GM18907 (cell line): ENCODE results near the gene UCP1.
"Not testable (repeated sequence)": the region's sequence is repeated elsewhere in the genome, so short reads cannot be mapped to it uniquely, and the experiment has no call there.

Experiments used
- ATAC-seq: cut with Tn5 transposase; IDR thresholded peaks from one replicate; pipeline ENCODE4 v1.9.1; 2021; ENCODE audit warnings: mild to moderate bottlenecking, moderate library complexity; ENCODE audit not compliant: unreplicated experiment

Gene UCP1

DNA sequence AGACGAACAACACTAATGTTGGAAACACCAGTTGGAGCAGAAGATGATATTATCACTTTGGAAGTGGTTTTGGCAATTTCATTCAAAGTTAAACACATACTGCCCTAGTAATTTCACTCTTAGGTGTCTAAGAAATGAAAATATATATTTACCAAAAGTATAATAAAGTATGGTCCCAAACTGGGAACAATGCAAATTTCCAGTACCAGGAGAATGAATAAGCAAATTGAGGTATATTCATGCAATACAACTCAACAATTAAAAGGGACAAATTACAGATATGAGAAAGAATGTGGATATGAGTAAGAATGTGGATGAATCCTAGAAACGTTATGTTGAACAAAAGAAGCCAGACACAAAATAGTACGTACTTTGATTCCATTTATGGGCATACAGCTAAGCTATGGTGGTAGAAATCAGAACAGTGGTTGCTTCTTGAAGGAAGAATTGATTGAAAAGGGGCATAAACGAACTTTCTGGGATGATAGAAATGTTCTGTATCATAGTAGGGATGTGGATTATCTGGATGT, 34.7 kb downstream of the UCP1 start:
- ATAC-seq = no peak

DNA sequence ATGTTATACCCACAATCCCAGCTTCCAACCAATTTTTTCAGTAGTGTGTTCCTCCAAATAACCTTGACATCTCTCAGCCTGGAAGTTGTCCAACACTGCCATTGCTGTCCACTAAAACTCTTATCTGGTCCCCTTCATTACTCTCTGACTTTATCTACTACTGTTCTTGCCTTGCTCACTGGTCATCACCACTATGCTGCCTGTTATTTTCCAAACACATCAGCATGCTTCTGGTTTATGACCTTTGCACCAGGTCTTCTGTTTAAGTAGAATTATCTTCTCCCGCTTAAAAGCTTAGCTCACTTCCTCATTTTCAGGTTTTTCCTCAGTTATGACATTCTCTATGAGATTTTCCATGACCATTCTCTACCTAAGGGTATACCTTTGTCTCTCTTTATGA, 39.3 kb downstream of the UCP1 start:
- ATAC-seq = no peak

DNA sequence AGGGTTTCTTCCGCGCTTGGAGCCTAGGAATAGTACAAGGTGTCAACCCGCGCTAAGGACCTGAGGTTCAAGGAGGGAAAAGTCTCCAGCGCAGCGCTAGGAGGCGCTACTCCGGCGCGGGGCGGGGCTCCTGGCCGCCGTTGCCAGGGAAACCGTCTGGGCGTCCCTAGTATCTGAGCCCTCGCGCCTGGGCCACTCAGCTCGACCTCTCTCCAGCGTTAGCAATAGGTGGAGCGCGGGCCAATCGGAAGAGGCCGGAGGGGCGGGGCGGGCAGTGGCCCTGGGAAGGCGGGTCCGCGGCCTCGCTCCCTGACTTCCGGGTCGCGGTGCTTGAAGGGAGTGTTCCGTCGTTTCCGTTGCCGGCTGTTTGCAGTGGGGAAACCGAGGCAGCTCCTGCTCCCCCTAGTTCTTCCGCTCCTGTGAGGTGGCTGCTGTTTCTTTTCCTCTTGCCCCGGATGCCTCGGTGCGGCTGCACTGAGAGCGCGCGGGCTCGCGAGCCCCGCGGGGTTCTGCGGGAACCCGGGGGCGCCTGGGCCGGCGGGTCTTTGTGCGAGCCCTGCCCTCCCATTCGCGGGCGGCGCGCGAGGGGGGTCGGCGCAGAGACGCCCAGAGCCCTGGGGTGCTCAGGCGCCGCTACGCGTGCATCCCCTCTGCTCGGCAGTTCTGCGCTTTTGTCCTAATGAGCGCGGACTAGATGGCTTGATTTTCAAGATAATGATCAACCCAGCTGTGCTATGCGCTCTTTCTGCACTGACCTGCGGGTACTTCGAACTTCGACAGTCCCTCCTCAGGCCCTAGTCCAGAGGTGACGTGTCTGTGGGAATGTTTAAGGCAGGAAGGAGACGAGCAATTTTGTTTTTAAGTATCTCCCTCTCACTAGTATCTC, 44.7 kb downstream of the UCP1 start, which contains the start of gene ELMOD2:
ELMOD2 (plus strand) TSS at position 312 of the 886 bp plus-strand sequence. CDS start 1,261 bp downstream, outside the sequence.
- peak; percentile 100 for ATAC-seq

DNA sequence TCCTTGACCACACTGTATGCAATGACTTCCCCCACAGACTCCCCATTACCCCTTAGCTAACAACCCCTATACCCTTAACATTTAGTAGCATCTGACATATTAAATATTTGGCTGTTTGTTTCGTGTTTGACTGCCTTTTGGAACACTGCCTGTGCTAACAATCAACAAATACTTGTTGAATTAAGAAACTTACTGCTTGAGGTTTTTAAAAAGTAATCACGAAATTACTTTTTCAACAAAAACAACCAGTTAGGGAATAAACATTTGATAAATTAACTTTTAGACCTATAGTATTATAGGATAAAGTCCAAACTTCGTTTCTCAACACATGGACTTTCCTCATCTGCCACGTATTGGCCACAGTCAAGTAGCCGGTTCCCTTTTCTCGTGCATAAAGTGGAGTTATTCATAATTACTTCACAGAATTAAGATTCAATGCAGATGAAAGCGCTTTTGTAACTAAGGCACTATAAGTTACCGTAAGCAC, 45.3 kb downstream of the UCP1 start:
- peak; percentile 15 for ATAC-seq

DNA sequence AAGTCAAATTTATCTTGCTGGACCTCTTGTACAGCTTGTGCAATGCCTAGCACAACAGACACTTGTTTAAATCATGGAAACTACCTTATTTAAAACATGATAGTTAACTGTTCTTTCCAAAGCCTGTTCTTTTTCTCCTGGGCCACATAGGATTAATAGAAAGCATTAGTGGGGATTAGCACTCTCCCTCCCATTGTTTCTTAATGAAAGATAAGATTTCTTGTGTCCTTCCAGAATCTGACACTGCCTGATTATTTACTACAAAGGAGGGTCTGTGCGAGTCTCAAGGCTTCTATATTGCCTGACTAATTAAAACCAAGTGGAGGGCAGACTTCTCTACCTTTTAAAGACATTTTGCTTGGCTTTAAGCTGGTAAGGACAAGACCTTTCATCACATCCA, 53.3 kb downstream of the UCP1 start:
- no peak for ATAC-seq

DNA sequence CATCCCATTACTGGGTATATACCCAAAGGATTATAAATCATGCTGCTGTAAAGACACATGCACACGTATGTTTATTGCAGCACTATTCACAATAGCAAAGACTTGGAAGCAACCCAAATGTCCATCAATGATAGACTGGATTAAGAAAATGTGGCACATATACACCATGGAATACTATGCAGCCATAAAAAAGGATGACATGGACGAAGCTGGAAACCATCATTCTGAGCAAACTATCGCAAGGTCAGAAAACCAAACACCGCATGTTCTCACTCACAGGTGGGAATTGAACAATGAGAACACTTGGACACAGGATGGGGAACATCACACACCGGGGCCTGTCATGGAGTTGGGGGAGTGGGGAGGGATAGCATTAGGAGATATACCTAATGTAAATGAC, 55.0 kb downstream of the UCP1 start:
- not testable (repeated sequence) for ATAC-seq
